DMS 273 (cell line): ENCODE measurements around the gene WDR90.
"Not testable (repeated sequence)": the region's sequence is repeated elsewhere in the genome, so short reads cannot be mapped to it uniquely, and the experiment has no call there.

Experiments used
- DNase-seq: peaks from one replicate; lab custom pipeline; 2025; ENCODE audit not compliant: unreplicated experiment; lab: John Stamatoyannopoulos, UW

Gene WDR90

DNA sequence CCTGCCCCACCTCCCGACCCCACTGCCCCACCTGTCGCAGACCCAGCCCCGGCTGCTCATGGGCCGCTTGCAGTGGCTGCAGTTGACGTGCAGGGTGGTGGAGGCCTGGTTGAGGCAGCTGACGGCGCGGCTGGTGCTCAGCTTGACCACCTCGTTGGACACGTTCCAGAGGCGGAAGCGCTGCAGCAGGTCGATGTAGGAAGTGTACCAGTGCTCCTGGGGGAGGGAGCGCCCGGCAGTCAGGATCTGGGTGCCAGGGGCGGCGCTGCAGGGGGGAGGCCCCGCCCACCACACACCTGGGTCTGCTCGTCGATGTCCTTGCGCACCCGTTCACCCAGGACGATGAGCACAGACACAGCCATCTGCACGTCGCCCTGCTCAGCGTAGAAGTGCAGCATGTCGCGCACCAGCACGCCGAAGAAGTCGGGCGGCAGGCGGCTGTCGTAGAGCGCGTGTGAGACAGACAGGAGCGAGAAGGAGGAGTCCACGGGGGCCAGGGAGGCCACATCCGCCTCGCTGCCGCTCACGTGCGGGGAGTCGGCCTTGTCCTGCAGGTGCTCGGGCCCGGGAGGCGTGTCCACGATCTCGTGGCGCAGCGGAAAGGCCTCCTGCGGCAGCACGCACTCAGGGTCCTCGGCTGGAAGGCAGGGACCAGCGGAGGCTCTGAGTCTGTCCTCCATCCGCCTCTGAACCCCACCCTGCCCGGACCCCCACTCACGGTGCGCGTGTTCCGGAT is 36.0 kb downstream of the WDR90 start:
- no peak for DNase-seq

DNA sequence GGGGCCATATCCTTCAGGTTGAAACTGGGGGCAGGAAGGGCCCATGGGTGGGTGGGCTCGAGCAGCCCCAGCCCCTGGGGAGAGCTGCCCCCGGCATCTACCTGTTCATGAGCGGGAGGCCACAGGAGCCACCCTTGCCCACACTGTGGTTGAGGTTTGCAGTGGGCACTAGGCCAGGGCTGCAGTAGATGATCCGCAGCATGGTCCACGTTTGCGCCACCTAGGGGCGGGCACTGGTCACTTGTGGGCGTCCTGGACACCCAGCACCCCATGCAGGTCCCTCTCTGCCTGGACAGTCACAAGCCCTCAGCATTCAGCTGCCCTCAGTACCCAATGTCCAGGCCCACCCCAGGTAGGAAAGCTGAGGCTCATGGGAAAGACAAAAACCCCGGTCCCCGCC is 36.8 kb downstream of the WDR90 start:
- DNase-seq, result peak; percentile 59

DNA sequence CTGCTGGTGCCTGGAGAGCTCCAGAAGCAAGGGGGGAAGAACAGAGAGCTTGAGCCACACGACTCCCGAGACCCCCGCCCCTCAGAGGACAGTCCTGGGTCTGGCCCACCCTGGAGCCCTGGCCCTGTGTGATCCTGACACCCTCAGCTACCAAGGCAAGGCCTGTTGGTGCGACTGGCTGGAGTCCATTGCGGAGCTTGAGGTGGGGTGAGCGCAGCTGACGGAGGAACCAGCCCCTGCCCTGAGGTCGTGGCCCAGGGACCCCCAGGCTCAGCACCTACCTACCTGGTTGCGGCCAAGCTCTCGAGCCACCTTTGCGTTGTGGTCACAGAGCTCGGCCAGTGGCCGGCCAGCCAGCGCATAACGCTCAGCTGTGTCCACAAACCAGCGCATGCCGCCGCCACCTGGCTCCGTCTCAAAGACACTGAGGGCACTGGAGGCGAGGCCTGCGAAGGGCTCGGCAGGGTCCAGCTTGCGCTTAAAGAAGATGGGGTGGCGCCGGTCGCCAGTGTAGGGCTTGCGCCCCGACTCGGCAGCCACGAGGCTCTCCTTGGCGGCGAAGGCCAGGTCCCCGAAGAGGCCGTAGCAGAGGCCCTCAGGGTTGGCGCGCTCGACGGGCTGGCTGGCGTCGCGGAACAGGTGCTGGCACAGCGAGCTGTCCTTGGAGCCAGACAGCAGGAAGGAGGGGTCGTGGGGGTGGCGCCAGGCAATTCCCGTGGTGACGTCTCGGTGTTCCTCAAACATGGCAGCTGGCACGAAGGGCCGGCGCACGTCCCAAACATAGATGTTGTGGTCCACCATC is 37.5 kb downstream of the WDR90 start:
- no peak for DNase-seq

DNA sequence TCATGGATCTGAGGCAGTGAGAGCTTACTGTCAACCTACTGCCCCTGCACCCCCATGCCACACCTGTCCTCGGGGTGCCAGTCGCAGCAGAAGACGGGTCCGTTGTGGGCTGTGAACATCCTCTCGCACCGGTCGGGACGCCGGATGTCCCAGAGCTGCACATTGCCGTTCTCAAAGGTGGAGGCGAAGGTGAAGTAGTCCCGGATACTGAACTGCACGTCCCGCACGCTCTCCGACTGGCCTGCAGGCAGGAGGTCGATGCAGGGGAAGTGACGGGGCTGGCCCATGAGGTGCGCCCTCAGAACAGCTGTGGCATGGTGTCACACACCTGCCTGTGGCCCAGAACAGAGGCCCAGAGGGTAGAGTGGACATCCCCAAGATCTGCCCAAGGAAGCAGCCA is 38.3 kb downstream of the WDR90 start:
- no peak for DNase-seq

DNA sequence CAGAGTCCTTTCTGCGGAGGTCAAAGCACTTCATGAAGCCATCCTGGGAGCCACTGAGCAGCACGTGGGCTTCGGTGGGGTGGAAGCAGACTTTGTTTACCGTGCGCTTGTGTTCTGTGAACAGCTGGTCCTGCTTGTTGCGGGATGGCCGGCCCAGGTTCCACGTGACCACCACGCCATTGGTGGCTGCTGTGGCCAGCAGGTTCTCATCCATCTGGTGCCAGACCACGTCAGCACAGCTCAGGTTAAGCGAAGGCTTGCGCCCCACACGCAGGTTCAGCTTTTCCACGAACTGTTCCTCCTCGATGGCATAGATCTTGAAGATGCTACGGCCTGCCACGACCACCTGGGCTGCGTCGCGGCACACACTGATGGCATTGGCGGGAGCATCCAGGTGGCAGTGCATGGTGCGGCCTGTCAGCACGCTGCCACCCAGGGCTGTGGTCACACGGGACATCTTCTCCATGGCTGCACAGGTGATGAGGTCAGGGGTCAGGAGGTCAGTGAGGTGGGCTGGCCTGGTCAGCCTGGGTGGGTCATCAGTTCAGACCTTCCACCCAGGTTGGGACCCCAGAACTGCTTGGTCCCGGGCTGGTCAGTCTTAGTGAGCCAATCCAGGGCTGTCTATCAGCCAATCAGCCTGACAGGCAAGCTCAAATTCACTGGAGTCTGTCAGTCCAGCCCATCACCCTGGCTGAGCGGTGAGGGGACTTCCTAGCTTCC is 40.2 kb downstream of the WDR90 start:
- no peak for DNase-seq

DNA sequence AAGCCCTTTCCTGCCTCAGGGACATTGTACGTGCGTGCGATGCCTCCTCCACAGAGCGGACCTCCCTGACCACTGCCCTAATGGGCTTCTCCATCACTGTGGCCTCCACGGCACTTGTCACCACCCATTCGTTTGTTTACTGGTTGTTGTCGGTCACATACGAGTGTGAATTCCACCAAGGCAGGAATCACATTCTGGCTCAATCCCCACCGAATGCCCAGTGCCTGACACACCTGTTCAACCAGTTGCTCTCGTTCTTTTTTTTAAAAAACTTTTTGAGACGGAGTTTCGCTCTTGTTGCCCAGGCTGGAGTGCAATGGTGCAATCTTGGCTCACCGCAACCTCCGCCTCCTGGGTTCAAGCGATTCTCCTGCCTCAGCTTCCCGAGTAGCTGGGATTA is 42.1 kb downstream of the WDR90 start:
- not testable (repeated sequence) for DNase-seq

DNA sequence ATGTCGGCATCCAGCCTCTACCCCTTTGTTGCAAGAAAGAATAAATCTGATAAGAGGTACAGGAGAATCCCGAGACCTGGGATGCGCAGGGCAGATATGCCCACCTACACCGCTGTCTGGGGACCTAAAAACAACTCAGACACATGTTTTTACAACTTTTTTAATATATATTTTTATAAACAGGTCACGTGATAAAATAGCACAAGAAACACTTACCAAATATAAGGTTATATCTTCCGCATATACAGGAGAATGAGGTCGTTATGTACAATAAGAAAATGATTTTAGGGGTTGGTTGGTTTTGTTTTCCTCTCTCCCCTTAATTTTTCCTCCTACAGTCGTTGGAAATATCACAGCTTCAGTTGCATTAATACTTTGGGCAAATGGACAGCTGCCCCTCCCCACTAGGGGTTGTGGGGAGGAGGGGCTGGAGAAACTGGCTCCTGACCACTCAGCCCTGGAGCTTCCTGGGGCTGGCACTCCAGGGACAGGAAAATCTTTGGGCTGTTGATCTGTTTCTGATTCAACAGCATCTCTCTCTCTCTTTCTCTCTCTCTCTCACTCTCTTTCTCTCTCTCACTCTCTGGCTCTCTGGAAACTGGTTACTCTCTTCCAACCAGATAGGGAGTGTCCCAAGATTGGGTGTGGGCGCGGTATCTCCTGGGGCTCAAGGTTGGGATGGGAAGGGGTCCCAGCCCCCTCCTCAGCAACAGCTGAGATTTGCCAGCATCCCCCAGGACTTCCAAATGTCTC is 43.4 kb downstream of the WDR90 start:
- no peak for DNase-seq

DNA sequence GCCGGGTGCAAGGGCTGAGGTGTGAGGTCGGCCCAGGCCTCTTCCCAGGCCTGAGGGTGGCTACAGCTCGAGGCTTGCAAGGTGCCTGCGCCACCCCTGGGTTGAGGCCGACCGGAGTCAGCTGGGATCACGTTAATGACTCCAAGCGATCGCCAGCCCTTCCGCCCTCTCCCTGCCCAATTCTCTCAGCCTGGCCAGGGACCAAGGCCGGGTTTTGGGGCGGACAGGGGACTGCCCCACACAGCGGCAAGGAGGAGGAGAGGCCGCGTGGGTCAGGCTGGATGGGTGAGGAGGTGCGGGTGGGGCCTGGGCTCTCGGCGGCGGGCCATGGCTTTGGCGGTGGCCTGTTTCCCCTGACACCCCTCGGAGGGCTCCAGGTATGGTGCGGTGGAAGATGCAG is 44.2 kb downstream of the WDR90 start:
- no peak for DNase-seq

DNA sequence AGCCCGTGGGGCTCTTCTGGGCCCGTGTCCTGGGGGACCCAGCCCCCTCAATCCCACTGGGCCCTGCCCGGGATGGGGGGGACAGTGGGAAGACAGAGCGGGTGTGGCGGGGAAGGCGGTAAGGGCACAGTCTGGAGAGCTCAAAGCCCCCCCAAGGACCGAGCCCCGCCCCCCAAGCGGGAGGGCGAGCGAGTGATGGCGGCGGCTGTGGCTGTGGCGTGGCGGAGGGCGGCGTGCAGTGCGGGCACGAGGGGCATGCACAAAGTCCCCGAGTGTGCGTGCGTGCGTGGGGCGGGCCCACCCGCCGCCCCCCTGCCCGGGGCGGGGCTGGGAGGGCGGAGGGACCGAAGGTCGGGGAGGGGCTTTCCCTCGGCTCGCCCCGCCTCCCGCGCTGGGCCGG is 44.6 kb downstream of the WDR90 start:
- no peak for DNase-seq

DNA sequence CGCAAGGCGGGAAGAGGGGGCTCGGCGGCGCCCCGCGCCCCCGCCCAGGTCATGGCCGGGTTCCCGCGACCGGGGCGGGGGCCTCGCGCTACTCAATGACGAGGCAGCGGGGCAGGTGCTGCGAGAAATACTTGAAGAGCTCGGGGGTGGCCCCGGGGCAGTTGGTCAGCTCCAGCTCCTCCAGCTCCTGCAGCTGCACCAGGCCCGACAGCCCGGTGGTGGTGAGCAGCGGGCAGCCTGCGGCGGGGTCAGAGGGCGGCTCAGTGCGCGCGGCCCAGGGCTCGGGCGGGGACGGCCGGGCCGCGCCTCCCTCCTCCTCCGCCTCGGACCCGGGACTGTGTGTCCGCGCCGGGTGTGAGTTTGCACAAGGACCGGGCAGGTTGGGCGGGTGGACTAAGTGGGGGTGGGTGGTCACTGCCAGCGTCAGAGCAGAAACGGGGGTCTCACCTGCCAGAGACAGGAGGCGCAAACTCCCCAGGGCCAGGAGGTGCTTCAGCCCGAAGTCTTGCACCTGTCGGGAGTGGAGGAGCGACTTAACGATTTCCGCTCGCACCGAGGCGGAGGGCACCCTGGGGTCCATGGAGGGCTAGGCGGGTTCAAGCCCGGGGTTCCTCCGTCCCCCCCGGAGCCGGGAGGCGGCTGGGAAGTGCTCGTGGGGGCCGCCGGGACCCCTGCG is 45.2 kb downstream of the WDR90 start:
- no peak for DNase-seq

DNA sequence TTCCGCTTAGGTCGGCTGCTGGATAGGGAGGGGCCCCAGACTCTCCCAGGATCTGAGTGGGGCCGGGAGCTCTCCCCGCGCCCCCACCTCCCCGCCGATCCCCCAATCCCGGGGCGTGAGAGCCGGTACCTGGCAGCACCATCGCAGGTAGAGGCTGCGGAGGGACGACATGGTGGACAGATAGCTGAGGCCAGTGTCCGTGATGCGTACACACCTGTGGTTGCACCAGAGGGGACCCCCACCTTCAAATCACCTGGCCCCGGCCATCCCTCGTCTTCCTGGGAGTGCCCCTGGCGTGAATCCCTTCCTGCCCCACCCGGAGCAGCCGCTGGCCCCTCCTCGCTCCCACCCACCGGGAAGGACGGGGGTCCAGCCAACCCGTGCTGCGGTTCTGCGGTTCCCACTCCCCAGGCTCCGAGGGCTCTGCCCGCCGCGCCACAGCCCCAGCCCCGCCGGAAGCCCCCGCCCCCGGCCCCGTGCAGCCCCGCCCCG is 45.7 kb downstream of the WDR90 start:
- no peak for DNase-seq

DNA sequence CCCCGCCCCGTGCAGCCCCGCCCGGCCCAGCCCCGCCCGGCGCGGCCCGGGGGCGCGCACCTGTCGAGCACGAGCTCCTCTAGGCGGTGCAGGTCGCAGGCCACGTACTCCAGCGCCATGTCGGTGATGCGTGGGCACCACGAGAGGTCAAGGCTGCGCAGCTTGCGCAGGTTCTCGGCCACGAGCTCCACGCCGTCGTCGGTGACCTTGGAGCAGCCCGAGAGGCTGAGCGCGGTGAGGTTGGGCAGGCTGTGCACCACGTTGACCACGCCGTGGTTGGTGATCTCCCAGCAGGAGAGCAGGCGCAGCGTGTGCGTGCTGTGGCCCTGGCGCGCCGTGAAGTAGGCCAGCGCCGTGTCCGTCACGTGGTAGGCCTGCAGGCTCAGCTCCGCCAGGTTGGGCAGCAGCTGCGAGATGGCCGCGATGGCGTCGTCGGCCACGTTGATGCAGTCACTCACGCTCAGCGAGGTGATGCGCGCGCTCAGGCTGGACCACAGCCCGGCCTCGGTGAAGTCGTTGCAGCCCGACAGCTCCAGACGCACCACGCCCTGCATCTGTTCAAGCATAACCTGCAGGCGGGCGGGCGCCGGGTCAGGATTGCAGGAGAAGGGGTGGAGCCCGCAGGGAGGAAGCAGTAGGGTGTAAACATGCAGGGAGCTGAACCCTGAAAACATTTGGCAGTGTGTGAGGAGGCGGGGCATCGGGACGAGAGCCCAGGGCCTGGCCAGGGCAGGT is 46.4 kb downstream of the WDR90 start:
- DNase-seq, result no peak

DNA sequence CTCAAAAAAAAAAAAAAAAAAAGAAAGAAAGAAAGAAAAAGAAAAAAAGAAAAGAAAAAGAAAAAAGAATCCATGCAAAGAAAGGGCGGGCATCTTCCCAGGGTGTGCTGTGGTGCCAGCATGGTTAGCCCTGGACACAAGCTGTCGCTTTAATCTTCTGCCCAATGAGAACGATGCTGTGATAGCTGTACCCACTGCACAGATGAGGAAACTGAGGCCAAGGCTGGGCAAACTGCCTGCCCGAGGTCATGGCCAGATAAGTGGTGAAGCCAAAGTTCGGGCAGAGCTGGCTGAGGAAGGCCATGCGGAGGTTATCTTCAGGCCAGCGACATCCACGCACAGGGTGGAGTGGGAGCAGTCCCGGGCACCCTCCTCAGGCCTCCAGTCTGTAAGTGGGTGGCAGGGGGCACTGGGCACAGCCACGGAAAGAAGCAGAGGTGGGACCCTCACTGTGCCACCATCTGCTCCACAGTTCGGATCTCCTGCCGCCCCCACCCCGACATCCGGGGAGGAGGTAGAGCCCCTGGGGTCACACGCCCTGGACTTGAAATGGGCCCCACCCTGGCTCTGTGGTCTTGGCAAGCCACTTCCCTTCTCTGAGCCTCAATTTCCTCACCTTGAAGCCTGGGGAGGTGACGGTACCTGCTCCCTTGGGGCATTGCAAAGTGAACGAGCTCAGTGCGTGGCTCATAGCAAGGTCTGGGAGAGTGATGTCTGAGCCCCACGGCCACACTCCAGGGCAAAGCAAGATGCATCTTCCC is 49.9 kb downstream of the WDR90 start:
- no peak for DNase-seq

DNA sequence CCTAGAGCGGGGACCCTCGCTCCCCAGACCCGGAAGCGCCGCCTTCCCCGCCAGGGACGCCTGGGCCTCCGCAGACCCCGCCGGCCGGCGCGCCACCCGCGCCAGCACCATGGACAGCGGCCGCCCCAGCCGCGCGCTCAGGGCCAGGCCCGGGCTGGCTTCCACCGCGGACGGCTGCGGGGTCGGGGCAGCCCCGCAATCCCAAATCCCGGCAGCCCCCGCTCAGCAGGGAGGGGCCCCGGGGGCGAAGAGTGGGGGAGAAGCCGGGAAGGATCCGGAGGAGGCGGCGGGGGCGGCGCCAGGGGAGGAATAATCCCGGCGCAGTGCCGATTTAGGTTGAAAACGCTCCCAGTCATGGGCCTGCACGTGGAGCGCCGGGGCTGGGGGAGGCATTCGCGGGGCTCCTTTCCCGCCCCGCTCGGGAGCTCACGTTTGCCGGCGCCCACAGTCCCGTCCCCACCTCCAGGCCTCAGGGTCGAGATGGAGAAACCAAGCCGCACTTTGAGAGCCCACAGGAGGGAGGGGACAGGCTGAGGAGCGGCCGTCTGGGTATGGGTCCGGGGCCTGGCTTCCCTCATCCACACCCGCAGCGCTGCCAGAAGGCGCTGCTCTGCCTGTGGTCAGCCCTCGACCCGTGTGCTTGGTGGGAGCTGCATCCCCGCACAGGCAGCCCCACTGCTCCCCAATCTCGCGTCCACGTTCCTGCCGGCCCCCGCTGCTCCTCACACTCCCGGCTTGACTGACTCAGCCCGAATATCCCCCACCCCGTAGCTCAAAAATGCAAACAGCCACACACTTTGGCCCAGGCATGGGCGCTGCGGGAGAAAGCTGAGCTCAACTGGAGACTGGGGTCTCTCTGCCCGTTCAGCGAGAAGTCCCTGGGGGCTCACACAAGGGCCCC is 51.8 kb downstream of the WDR90 start:
- DNase-seq, result no peak

DNA sequence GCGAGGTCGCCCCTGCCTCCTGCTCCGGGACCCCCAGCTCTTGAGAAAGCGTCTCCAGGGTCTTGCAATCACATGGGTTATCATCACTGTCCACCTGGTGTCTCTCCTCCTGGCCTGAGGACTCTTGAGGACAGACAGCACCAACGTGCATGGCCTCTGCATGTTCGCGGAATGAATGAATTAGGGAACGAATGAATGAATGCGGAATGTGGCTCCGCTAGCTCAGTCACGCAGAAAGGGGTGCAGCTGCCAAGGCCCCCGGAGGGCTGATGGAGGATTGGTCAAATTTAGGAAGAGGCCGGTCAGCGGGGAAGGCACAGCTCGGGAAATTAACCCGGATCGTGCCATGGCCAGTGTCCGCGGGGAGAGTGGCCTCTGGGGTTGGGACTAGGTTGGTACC is 53.2 kb downstream of the WDR90 start:
- no peak for DNase-seq

DNA sequence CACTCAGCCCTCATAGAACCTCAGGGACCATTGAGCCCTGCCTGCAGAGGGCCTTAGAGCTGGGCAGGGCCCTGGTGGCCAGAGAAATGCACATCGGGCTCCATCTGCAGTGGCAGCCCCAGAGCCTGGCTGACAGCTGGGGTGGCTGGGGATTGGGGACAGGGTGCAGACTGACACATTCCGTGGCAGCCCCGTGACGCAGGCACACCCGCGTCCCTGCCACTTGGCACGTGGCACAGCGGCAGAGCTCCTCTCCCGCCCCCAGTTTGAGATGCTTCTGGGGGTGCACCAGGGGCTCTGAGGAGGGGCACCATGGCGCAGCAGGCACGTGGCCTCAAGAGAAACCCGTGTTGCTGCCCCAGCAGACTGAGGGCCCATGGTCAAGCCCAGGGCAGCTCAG is 54.2 kb downstream of the WDR90 start:
- DNase-seq, result no peak

DNA sequence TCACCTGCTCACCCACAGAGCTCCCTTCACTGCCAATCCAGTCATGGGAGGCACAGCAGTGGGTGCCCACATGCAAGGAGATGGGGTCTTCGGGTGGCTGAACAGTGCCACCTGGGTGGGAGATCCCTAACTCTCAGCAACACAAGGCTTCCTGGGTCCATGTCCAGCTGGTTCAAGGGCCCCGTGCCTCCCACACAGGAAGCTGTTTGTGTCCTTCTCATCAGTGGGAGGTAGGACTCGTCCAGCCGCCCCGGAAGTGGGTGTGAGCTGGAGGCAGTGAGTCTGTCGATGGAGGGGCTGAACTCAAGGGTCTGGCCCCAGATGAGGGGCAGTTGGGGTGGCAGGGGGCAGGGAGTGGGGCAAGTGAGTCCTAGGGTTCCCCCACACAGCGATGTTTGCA is 54.9 kb downstream of the WDR90 start:
- no peak for DNase-seq
